Measurements from ENCODE around the gene TRIM56.
"Not testable (repeated sequence)": the region's sequence is repeated elsewhere in the genome, so short reads cannot be mapped to it uniquely, and the experiment has no call there.

TRIM56 gene

GRCh38 chr7:101114492-101114891 lies 29.2 kb downstream of the TRIM56 start:
- Histone ChIP-seq H3K9me3 (ENCODE audit: severe bottlenecking) (peaks cover 4% of the 10 kb centered on the region), H3K36me3 (no peaks in the 10 kb centered on the region), H3K4me3 (ENCODE audit: low read depth, low read length) (no peak overlapping the region), H3K27me3 (ENCODE audit: insufficient read depth, low read depth, severe bottlenecking) (peaks cover 94% of the 10 kb centered on the region), H3K27ac (no peak overlapping the region)
- no peak for DNase-seq
- TF ChIP-seq CTCF (IDR thresholded peaks at IDR 0.05; ENCODE audit: low read depth, low read length): no peak

- H3K36me3 ChIP-seq: no peaks in the 10 kb centered on the region
- DNase-seq: no peak
- H3K27me3 ChIP-seq (ENCODE audit: insufficient read depth, low read depth, severe bottlenecking): peaks cover 94% of the 10 kb centered on the region
- H3K4me3 ChIP-seq (ENCODE audit: low read depth, low read length): no peak overlapping the region
- peaks cover 4% of the 10 kb centered on the region for H3K9me3 ChIP-seq (ENCODE audit: severe bottlenecking)
- TF ChIP-seq CTCF (IDR thresholded peaks at IDR 0.05; ENCODE audit: low read depth, low read length): no peak
- H3K27ac ChIP-seq: no peak overlapping the region
These were observed 29.9 kb downstream of the TRIM56 start for GRCh38 chr7:101115215-101115614.

- TF ChIP-seq CTCF (IDR thresholded peaks at IDR 0.05; ENCODE audit: low read depth, low read length): no peak
These were observed 31.6 kb downstream of the TRIM56 start for GRCh38 chr7:101116898-101117297.

GRCh38 chr7:101118856-101119255 lies 33.6 kb downstream of the TRIM56 start:
- Histone ChIP-seq H3K4me3 (ENCODE audit: low read depth, low read length) (no peak overlapping the region), H3K27me3 (ENCODE audit: insufficient read depth, low read depth, severe bottlenecking) (peaks cover 90% of the 10 kb centered on the region), H3K9me3 (ENCODE audit: severe bottlenecking) (no peaks in the 10 kb centered on the region), H3K27ac (no peak overlapping the region), H3K36me3 (no peaks in the 10 kb centered on the region)
- DNase-seq: no peak
- TF ChIP-seq CTCF (IDR thresholded peaks at IDR 0.05; ENCODE audit: low read depth, low read length): no peak

More at GRCh38 chr7:101116898-101117297, 31.6 kb downstream of the TRIM56 start:
- Histone ChIP-seq H3K36me3 (no peaks in the 10 kb centered on the region), H3K27ac (no peak overlapping the region), H3K9me3 (ENCODE audit: severe bottlenecking) (no peaks in the 10 kb centered on the region), H3K27me3 (ENCODE audit: insufficient read depth, low read depth, severe bottlenecking) (peaks cover 90% of the 10 kb centered on the region), H3K4me3 (ENCODE audit: low read depth, low read length) (no peak overlapping the region)
- no peak for DNase-seq

GRCh38 chr7:101119876-101120275 lies 34.6 kb downstream of the TRIM56 start:
- Histone ChIP-seq H3K27ac (no peak overlapping the region), H3K36me3 (no peaks in the 10 kb centered on the region), H3K27me3 (ENCODE audit: insufficient read depth, low read depth, severe bottlenecking) (peaks cover 90% of the 10 kb centered on the region), H3K4me3 (ENCODE audit: low read depth, low read length) (no peak overlapping the region), H3K9me3 (ENCODE audit: severe bottlenecking) (no peaks in the 10 kb centered on the region)
- no peak for TF ChIP-seq CTCF (IDR thresholded peaks at IDR 0.05; ENCODE audit: low read depth, low read length)
- no peak for DNase-seq

GRCh38 chr7:101120315-101120714 lies 35.0 kb downstream of the TRIM56 start:
- H3K9me3 ChIP-seq (ENCODE audit: severe bottlenecking): no peaks in the 10 kb centered on the region
- H3K36me3 ChIP-seq: no peaks in the 10 kb centered on the region
- DNase-seq: no peak
- H3K27ac ChIP-seq: no peak overlapping the region
- H3K4me3 ChIP-seq (ENCODE audit: low read depth, low read length): no peak overlapping the region
- H3K27me3 ChIP-seq (ENCODE audit: insufficient read depth, low read depth, severe bottlenecking): peaks cover 89% of the 10 kb centered on the region
- TF ChIP-seq CTCF (IDR thresholded peaks at IDR 0.05; ENCODE audit: low read depth, low read length): no peak

GRCh38 chr7:101121631-101121990 lies 36.3 kb downstream of the TRIM56 start:
- not testable (repeated sequence) for H3K4me3 ChIP-seq (ENCODE audit: low read depth, low read length); H3K9me3 ChIP-seq (ENCODE audit: severe bottlenecking); H3K27ac ChIP-seq; H3K36me3 ChIP-seq; DNase-seq
- H3K27me3 ChIP-seq (ENCODE audit: insufficient read depth, low read depth, severe bottlenecking): peaks cover 91% of the 10 kb centered on the region
